Measurements from ENCODE around the gene PIH1D1.

GRCh38 chr19:49431330-49431749, 20.3 kb downstream of the PIH1D1 start:
- TF ChIP-seq CTCF (IDR thresholded peaks at IDR 0.05; ENCODE audit: low read depth, low read length, poor library complexity, severe bottlenecking) (no peak), EZH2phosphoT487 (IDR thresholded peaks at IDR 0.05; ENCODE audit: borderline replicate concordance, low read length) (no peak)
